ENCODE measurements around the gene USPL1. TPM values are rescaled to one million over a fixed set of nuclear protein-coding genes. Genes with fewer than 3 reads are reported as not detected.

Gene USPL1
- total and polyA plus RNA-seq, 9 donors = 12.1 to 26.8 (median 22.4) TPM

DNA sequence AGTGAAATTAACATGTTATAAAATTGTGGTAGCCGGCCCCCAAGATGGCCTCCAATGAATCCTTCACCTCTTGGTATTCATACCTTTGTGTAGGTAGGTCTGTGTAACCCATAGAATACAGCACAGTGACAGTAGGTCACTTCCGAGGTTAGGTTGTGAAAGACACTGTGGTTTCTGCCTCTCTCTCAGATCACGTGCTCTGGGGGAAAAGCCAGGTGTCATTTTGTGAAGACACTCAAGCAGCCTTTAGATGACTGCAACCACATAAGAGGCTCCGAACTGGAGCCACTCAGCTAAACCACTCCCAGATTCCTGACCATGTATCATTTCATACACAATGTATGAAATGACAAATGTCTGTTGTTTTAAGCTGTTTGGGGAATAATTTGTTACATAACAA is 9.8 kb upstream of the USPL1 start:
- H3K27me3 ChIP-seq = no peaks in the 10 kb centered on the region
- TF ChIP-seq, protein P1, sequence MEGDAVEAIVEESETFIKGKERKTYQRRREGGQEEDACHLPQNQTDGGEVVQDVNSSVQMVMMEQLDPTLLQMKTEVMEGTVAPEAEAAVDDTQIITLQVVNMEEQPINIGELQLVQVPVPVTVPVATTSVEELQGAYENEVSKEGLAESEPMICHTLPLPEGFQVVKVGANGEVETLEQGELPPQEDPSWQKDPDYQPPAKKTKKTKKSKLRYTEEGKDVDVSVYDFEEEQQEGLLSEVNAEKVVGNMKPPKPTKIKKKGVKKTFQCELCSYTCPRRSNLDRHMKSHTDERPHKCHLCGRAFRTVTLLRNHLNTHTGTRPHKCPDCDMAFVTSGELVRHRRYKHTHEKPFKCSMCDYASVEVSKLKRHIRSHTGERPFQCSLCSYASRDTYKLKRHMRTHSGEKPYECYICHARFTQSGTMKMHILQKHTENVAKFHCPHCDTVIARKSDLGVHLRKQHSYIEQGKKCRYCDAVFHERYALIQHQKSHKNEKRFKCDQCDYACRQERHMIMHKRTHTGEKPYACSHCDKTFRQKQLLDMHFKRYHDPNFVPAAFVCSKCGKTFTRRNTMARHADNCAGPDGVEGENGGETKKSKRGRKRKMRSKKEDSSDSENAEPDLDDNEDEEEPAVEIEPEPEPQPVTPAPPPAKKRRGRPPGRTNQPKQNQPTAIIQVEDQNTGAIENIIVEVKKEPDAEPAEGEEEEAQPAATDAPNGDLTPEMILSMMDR (IDR thresholded peaks at IDR 0.05) = no peak
- no peak for TF ChIP-seq EP300 (IDR thresholded peaks at IDR 0.05)
- no peak for TF ChIP-seq POLR2A (IDR thresholded peaks at IDR 0.05)
- H3K4me3 ChIP-seq = no peak overlapping the region
- H3K9me3 ChIP-seq = no peaks in the 10 kb centered on the region
- 75 to 95% (median 90%) methylated on average over 4 of the region's 4 CpGs for WGBS, 3 donors
- no peak for DNase-seq
- intact Hi-C loops (cut with DNase I) = no loop called here
- H3K36me3 ChIP-seq = no peaks in the 10 kb centered on the region
- H3K4me1 ChIP-seq (ENCODE audit: insufficient read depth) = peaks cover 2% of the 10 kb centered on the region
- H3K27ac ChIP-seq = no peak overlapping the region

DNA sequence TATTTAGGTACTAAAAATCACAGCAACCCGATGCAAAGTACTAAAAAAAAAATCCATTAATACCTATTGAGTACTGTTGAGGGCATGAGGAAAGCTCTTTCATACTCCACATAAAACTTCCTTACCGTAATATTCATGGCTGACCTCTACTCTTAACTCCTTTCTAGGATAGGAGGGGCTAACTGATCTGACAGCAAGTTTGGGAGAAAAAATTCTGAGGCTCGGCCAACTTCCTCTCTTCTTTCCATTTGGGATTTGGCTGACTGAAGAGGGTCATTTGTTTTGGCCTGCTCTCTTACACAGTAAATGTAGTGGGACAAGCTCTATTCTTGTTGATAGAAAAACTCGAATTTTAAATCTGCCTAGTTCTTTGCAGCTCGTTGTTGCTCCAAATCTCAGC is 9.4 kb upstream of the USPL1 start:
- no peaks in the 10 kb centered on the region for H3K9me3 ChIP-seq
- 22 to 32% (median 26%) methylated on average over 5 of the region's 5 CpGs for WGBS, 3 donors
- no peak for DNase-seq
- intact Hi-C loops (cut with DNase I) = no loop called here
- TF ChIP-seq POLR2A (IDR thresholded peaks at IDR 0.05) (no peak), EP300 (IDR thresholded peaks at IDR 0.05) (no peak)
- TF ChIP-seq, protein P1 (IDR thresholded peaks at IDR 0.05) = no peak
- peaks cover 2% of the 10 kb centered on the region for H3K4me1 ChIP-seq (ENCODE audit: insufficient read depth)
- no peaks in the 10 kb centered on the region for H3K27me3 ChIP-seq
- H3K4me3 ChIP-seq = no peak overlapping the region
- no peaks in the 10 kb centered on the region for H3K36me3 ChIP-seq
- no peak overlapping the region for H3K27ac ChIP-seq

DNA sequence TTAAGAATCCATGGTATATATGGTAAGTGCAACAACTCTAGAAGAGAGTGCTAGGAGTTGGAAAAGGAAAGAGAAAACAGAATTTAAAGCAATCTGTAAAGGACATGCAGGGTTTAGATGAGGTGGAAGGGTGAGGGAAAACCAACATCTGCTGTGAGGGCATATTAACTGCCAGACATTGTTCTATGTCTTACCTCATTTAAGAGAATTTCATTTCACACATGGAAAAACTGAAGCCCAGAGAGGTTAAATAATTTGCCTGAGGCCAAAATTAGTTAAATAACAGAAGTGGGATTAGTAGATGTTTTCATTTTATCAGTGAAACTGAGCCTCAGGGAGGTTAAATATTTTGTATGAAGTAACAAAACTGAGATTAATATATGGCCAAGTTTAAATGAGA is 7.4 kb upstream of the USPL1 start:
- no peak for TF ChIP-seq POLR2A (IDR thresholded peaks at IDR 0.05)
- TF ChIP-seq, protein P1 (IDR thresholded peaks at IDR 0.05) = no peak
- no peak for TF ChIP-seq EP300 (IDR thresholded peaks at IDR 0.05)
- Histone ChIP-seq H3K27me3 (no peaks in the 10 kb centered on the region), H3K4me1 (ENCODE audit: insufficient read depth) (peaks cover 4% of the 10 kb centered on the region), H3K4me3 (no peak overlapping the region), H3K36me3 (no peaks in the 10 kb centered on the region), H3K27ac (no peak overlapping the region), H3K9me3 (no peaks in the 10 kb centered on the region)
- intact Hi-C loops (cut with DNase I) = no loop called here
- no peak for DNase-seq

DNA sequence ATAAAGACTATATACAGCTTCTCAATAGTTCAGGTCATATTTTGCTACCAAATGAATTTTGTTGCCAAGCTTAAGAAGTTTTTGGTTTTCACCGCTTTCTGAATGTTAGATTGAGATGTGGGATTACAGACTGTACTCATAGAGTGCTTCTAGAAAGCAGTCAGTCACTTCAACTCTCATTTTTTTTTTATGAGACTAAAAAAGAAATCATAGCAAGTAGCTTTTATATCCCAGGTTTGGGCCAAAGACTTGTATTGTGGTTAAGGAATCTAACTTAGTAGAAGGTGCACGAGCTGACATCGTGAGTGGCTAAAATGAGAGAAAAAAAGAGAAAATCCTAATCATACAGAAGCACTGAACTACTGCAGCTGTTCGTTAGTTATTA is 2.2 kb upstream of the USPL1 start:
- DNase-seq = no peak
- WGBS, 3 donors = 4 to 6% (median 5%) methylated on average over 4 of the region's 4 CpGs
- intact Hi-C loops (cut with DNase I) = loop anchor here in 1 of 4 donors (5.0 kb wide), 1 partner anchor 252 kb away; no protein-coding TSS in a partner anchor
- H3K9me3 ChIP-seq = no peaks in the 10 kb centered on the region
- no peaks in the 10 kb centered on the region for H3K27me3 ChIP-seq
- peak overlapping the region; percentile 99 to 100 for H3K27ac ChIP-seq
- H3K4me3 ChIP-seq = peak overlapping the region; percentile 88
- TF ChIP-seq EP300 (IDR thresholded peaks at IDR 0.05) = no peak
- TF ChIP-seq POLR2A (IDR thresholded peaks at IDR 0.05) = no peak
- TF ChIP-seq, protein P1 (IDR thresholded peaks at IDR 0.05) = no peak
- peaks cover 2% of the 10 kb centered on the region for H3K4me1 ChIP-seq (ENCODE audit: insufficient read depth)
- no peaks in the 10 kb centered on the region for H3K36me3 ChIP-seq

All from ovary (tissue), 9 donors.